Measurements from ENCODE around the gene RTN4R.
"Not testable (repeated sequence)": the region's sequence is repeated elsewhere in the genome, so short reads cannot be mapped to it uniquely, and the experiment has no call there.

DNA sequence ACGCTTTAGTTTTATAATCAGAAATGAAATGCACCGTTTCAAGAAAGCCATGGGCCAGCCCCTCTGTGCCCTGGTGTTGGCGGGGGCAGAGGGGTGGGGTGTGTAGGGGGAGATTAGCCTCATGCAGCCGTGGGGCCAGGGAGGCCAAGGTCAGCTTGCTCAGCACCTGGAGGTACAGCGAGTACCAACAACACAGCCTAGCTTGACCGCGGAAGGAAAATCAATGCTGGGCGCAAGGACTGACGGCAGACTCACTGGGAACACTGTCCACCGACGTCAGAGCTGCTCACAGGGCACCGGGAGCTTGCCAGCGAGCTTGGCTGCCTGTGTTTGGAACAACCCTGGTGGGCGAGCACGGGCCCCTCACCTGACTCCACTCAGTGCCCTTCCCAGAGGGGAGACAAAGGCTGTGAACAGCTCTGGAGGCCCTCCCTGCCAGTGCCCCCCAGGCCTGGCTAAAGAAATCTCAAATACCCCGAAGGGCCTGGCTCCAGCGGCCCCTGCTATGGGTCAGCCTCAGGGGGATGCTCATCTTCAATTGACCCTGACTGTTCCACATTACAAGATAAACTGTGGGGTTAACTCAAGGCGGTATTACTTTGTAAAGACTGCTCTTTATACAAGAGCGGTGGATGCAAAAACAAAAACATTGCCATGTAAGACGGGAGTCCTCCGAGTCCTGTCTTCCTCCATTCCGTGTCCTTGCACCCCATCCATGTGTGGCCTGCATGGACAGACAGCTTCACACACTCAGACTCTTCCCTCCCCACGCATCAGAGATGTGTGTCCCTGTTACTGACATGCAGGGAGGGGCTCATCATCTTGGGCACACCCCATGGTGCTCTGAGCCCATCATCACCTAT, 21.3 kb upstream of the RTN4R start:
- TF ChIP-seq, protein P1, sequence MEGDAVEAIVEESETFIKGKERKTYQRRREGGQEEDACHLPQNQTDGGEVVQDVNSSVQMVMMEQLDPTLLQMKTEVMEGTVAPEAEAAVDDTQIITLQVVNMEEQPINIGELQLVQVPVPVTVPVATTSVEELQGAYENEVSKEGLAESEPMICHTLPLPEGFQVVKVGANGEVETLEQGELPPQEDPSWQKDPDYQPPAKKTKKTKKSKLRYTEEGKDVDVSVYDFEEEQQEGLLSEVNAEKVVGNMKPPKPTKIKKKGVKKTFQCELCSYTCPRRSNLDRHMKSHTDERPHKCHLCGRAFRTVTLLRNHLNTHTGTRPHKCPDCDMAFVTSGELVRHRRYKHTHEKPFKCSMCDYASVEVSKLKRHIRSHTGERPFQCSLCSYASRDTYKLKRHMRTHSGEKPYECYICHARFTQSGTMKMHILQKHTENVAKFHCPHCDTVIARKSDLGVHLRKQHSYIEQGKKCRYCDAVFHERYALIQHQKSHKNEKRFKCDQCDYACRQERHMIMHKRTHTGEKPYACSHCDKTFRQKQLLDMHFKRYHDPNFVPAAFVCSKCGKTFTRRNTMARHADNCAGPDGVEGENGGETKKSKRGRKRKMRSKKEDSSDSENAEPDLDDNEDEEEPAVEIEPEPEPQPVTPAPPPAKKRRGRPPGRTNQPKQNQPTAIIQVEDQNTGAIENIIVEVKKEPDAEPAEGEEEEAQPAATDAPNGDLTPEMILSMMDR (IDR thresholded peaks at IDR 0.05), result not testable (repeated sequence)
- TF ChIP-seq REST (IDR thresholded peaks at IDR 0.05; ENCODE audit: insufficient read depth in 1 of 2, low read depth in 2 of 2, low read length in 1 of 2); POLR2AphosphoS5 (IDR thresholded peaks at IDR 0.05; ENCODE audit: low read depth, low read length); TCF7L2 (IDR thresholded peaks at IDR 0.05; ENCODE audit: low read depth, low read length): not testable (repeated sequence)

All from Panc1 (cell line).